ENCODE results near the gene SEMA4A. TPM values are rescaled to one million over a fixed set of nuclear protein-coding genes. Genes with fewer than 3 reads are reported as not detected.

The SEMA4A gene
- total and polyA plus RNA-seq, 2 of the 8 experiments (the other 6 are each of a cell fraction or from before 2014, with no cell fraction given), result 7.3 to 10.6 TPM

- no peak for FAIRE-seq
- H3K27ac ChIP-seq (ENCODE audit: low read depth, low read length), result no peak overlapping the region
- no peak for DNase-seq (ENCODE audit: low read depth in 1 of 2, low spot score in 2 of 2)
- no peak overlapping the region for H2BK12ac ChIP-seq (ENCODE audit: low read depth, low read length)
- no peak overlapping the region for H4K91ac ChIP-seq (replicated peaks; ENCODE audit: insufficient read length, low read length)
- no peaks in the 10 kb centered on the region for H3K79me1 ChIP-seq (ENCODE audit: low read depth, low read length)
- H2BK15ac ChIP-seq (ENCODE audit: low read length), result no peak overlapping the region
- H4K5ac ChIP-seq (ENCODE audit: insufficient read length, low read depth, low read length), result no peak overlapping the region
- no peak overlapping the region for H3K18ac ChIP-seq (ENCODE audit: extremely low read depth, low read length)
- H2AK5ac ChIP-seq (ENCODE audit: low read depth, low read length), result no peak overlapping the region
- H3K14ac ChIP-seq (ENCODE audit: insufficient read length), result no peak overlapping the region
- H3K9me3 ChIP-seq (ENCODE audit: insufficient read depth in 2 of 2, low read depth in 1 of 2, low read length in 1 of 2), result no peaks in the 10 kb centered on the region
- H3K4me2 ChIP-seq (ENCODE audit: insufficient read depth in 1 of 2, low read depth in 2 of 2, low read length in 2 of 2), result no peak overlapping the region
- no peak overlapping the region for H2BK5ac ChIP-seq (ENCODE audit: low read depth, low read length)
- H3K4me1 ChIP-seq (replicated peaks in 1 of 4; ENCODE audit: control insufficient read depth in 3 of 4, insufficient read depth in 4 of 4, low read length in 3 of 4), result peaks cover 0 to 2% (median 0%) of the 10 kb centered on the region in 4 experiments; a peak in 1 of 7 replicates
- H2BK20ac ChIP-seq (ENCODE audit: low read length), result no peak overlapping the region
- H3K79me2 ChIP-seq (ENCODE audit: control insufficient read depth in 1 of 2, insufficient read depth in 2 of 2, low read length in 2 of 2), result no peaks in the 10 kb centered on the region
- no peak overlapping the region for H3K23ac ChIP-seq (ENCODE audit: insufficient read length)
- no peak overlapping the region for H3K4me3 ChIP-seq (ENCODE audit: extremely low read depth in 1 of 4, insufficient read depth in 2 of 4, low read depth in 3 of 4, low read length in 4 of 4)
- TF ChIP-seq EGR1 (IDR thresholded peaks at IDR 0.05; ENCODE audit: borderline replicate concordance, low read depth, low read length), result no peak
- TF ChIP-seq TAF7 (optimal IDR thresholded peaks at IDR 0.05; ENCODE audit: borderline replicate concordance, low read depth, low read length), result no peak
- no peak for TF ChIP-seq BRCA1 (IDR thresholded peaks at IDR 0.05; ENCODE audit: low read depth, low read length)
- H3K36me3 ChIP-seq (ENCODE audit: control insufficient read depth in 2 of 4, insufficient read depth in 4 of 4, low read length in 3 of 4), result peaks cover 0 to 9% (median 0%) of the 10 kb centered on the region in 4 experiments; a peak in 2 of 8 replicates
- 78% methylated on average over 5 of the region's 5 CpGs; no CpG with 5 or more reads in 1 of the 2 experiments for WGBS, 2 experiments (ENCODE audit: extremely low coverage in 1 of 2, insufficient coverage in 1 of 2, insufficient read length in 1 of 2, insufficient replicate concordance in 2 of 2, low coverage in 1 of 2, low lambda C conversion rate in 2 of 2, missing lambda C conversion rate in 1 of 2)
- H3K4ac ChIP-seq (replicated peaks; ENCODE audit: insufficient read length, low read depth, low read length), result no peak overlapping the region
- H2BK120ac ChIP-seq (replicated peaks; ENCODE audit: low read depth, low read length), result no peak overlapping the region
- H3K23me2 ChIP-seq (ENCODE audit: low read depth, low read length), result no peaks in the 10 kb centered on the region
- H3K27me3 ChIP-seq (replicated peaks in 1 of 4; ENCODE audit: control insufficient read depth in 3 of 4, extremely low read depth in 1 of 4, insufficient read depth in 3 of 4, low read length in 3 of 4), result peaks cover 0 to 2% (median 0%) of the 10 kb centered on the region in 4 experiments; a peak in 1 of 7 replicates
- POLR2A ChIA-PET (ENCODE audit: partially characterized antibody), result interaction anchor here (1.0 to 1.8 kb wide), 4 partner anchors 13 to 123 kb away, joined by 3 to 7 read pairs (median 4); partner anchors contain the start of gene PMF1
- no peak overlapping the region for H2AFZ ChIP-seq (ENCODE audit: low read length)
- no peaks in the 10 kb centered on the region for H4K20me1 ChIP-seq (replicated peaks in 1 of 2; ENCODE audit: control insufficient read depth in 1 of 2, insufficient read depth in 2 of 2, low read length in 2 of 2)
- H3K56ac ChIP-seq (replicated peaks; ENCODE audit: insufficient read length, low read depth, low read length), result no peak overlapping the region
- CTCF ChIA-PET (ENCODE audit: partially characterized antibody), result interaction anchor here (0.6 to 1.4 kb wide), 3 partner anchors 17 to 228 kb away, joined by 3 to 4 read pairs (median 4); no protein-coding TSS in a partner anchor
- no peak overlapping the region for H3K9ac ChIP-seq (replicated peaks in 1 of 4; ENCODE audit: extremely low read depth in 1 of 4, low read depth in 3 of 4, low read length in 3 of 4)
- H4K8ac ChIP-seq (ENCODE audit: extremely low read depth, insufficient read depth, low read length), result no peak overlapping the region
Measured at GRCh38 chr1:156167536-156167935, 14.2 kb downstream of the SEMA4A start.
